Measurements from ENCODE around the gene CDK10. TPM values are rescaled to one million over a fixed set of nuclear protein-coding genes. Genes with fewer than 3 reads are reported as not detected.

CDK10 gene
- polyA plus RNA-seq, 3 donors = 16.5 to 107 (median 18.3) TPM

- peak overlapping the region in 1 of 7 donors; percentile 46 for H3K27ac Mint-ChIP-seq
- intact Hi-C loops (cut with micrococcal nuclease) = no loop called here
These were observed 18.5 kb downstream of the CDK10 start for GRCh38 chr16:89705006-89705405.

GRCh38 chr16:89706518-89707260 is 20.2 kb downstream of the CDK10 start:
- Histone ChIP-seq H3K9ac (ENCODE audit: insufficient read depth, low read length, poor library complexity, severe bottlenecking) (no peak overlapping the region), H3K4me1 (ENCODE audit: control insufficient read depth in 1 of 2, insufficient read depth in 2 of 2, low read length in 2 of 2) (peaks cover 13 to 17% of the 10 kb centered on the region in 2 donors), H3K27me3 (ENCODE audit: control insufficient read depth in 2 of 2, insufficient read depth in 2 of 2, low read length in 2 of 2) (no peaks in the 10 kb centered on the region), H3K4me3 (replicated peaks in 1 of 3; ENCODE audit: low read depth in 2 of 3, low read length in 3 of 3) (no peak overlapping the region), H3K27ac (ENCODE audit: low read depth in 1 of 2, low read length in 2 of 2) (no peak overlapping the region), H3K79me2 (ENCODE audit: insufficient read depth, low read length) (no peaks in the 10 kb centered on the region), H2AFZ (ENCODE audit: insufficient read depth, low read depth, low read length, poor library complexity, severe bottlenecking) (no peak overlapping the region), H3K9me3 (replicated peaks in 1 of 2; ENCODE audit: control insufficient read depth in 1 of 2, insufficient read depth in 1 of 2, low read length in 2 of 2) (no peaks in the 10 kb centered on the region), H4K20me1 (ENCODE audit: insufficient read depth, low read length) (no peaks in the 10 kb centered on the region), H3K4me2 (replicated peaks; ENCODE audit: extremely low read depth, low read length, poor library complexity, severe bottlenecking) (no peak overlapping the region), H3K36me3 (replicated peaks in 1 of 2; ENCODE audit: control insufficient read depth in 1 of 2, insufficient read depth in 2 of 2, low read length in 2 of 2) (peaks cover 9 to 18% of the 10 kb centered on the region in 2 donors)
- DNase-seq = peak in 1 of 3 donors; percentile 4
- H3K27me3 Mint-ChIP-seq (ENCODE audit: low read depth in 3 of 3) = peaks cover 13 to 16% (median 13%) of the 10 kb centered on the region in 3 donors
- TF ChIP-seq CTCF (IDR thresholded peaks at IDR 0.05) = no peak
- peak overlapping the region in 1 of 7 donors; percentile 13 for H3K27ac Mint-ChIP-seq
- H3K36me3 Mint-ChIP-seq = peaks cover 7 to 23% of the 10 kb centered on the region in 2 donors
- peak overlapping the region in 1 of 2 donors; percentile 67 for H3K4me3 Mint-ChIP-seq
- intact Hi-C loops (cut with micrococcal nuclease) = loop anchor here (1.0 to 2.0 kb wide), 2 partner anchors 86 to 87 kb away; no protein-coding TSS in a partner anchor
- WGBS (ENCODE audit: insufficient coverage) = 92% methylated on average over 14 of the region's 14 CpGs
- no peaks in the 10 kb centered on the region for H3K9me3 Mint-ChIP-seq
- H3K4me1 Mint-ChIP-seq = peaks cover 11% of the 10 kb centered on the region

More at GRCh38 chr16:89705006-89705405, 18.5 kb downstream of the CDK10 start:
- 93% methylated on average over 8 of the region's 15 CpGs for WGBS (ENCODE audit: insufficient coverage)
- H3K4me3 Mint-ChIP-seq = peak overlapping the region in 1 of 2 donors; percentile 26
- H3K36me3 ChIP-seq (replicated peaks in 1 of 2; ENCODE audit: control insufficient read depth in 1 of 2, insufficient read depth in 2 of 2, low read length in 2 of 2) = peaks cover 9 to 18% of the 10 kb centered on the region in 2 donors
- no peaks in the 10 kb centered on the region for H3K9me3 ChIP-seq (replicated peaks in 1 of 2; ENCODE audit: control insufficient read depth in 1 of 2, insufficient read depth in 1 of 2, low read length in 2 of 2)
- TF ChIP-seq CTCF (IDR thresholded peaks at IDR 0.05) = no peak
- peaks cover 15% of the 10 kb centered on the region for H3K4me1 Mint-ChIP-seq
- H3K36me3 Mint-ChIP-seq = peaks cover 4 to 19% of the 10 kb centered on the region in 2 donors
- peaks cover 5% of the 10 kb centered on the region for H4K20me1 ChIP-seq (ENCODE audit: insufficient read depth, low read length)
- peaks cover 4% of the 10 kb centered on the region for H3K79me2 ChIP-seq (ENCODE audit: insufficient read depth, low read length)
- no peak overlapping the region for H2AFZ ChIP-seq (ENCODE audit: insufficient read depth, low read depth, low read length, poor library complexity, severe bottlenecking)
- H3K9ac ChIP-seq (ENCODE audit: insufficient read depth, low read length, poor library complexity, severe bottlenecking) = no peak overlapping the region
- H3K4me3 ChIP-seq (replicated peaks in 1 of 3; ENCODE audit: low read depth in 2 of 3, low read length in 3 of 3) = no peak overlapping the region
- peaks cover 20 to 31% of the 10 kb centered on the region in 2 donors for H3K4me1 ChIP-seq (ENCODE audit: control insufficient read depth in 1 of 2, insufficient read depth in 2 of 2, low read length in 2 of 2)
- peaks cover 13 to 14% (median 13%) of the 10 kb centered on the region in 3 donors for H3K27me3 Mint-ChIP-seq (ENCODE audit: low read depth in 3 of 3)
- peak in 1 of 3 donors; percentile 2 for DNase-seq
- H3K27me3 ChIP-seq (ENCODE audit: control insufficient read depth in 2 of 2, insufficient read depth in 2 of 2, low read length in 2 of 2) = no peaks in the 10 kb centered on the region
- H3K27ac ChIP-seq (ENCODE audit: low read depth in 1 of 2, low read length in 2 of 2) = no peak overlapping the region
- H3K4me2 ChIP-seq (replicated peaks; ENCODE audit: extremely low read depth, low read length, poor library complexity, severe bottlenecking) = no peak overlapping the region
- no peaks in the 10 kb centered on the region for H3K9me3 Mint-ChIP-seq
